Ramos (cell line): Measurements from ENCODE around the gene RPS6KL1.

Experiments
- in situ Hi-C: fragments of 300-500 bp; cut with MboI; formaldehyde crosslinking; loops from one replicate; pipeline ENCODE4 v1.14.3; 2022; ENCODE audit warnings: low sequenced_read_pairs; ENCODE audit not compliant: unreplicated experiment

Gene RPS6KL1

DNA sequence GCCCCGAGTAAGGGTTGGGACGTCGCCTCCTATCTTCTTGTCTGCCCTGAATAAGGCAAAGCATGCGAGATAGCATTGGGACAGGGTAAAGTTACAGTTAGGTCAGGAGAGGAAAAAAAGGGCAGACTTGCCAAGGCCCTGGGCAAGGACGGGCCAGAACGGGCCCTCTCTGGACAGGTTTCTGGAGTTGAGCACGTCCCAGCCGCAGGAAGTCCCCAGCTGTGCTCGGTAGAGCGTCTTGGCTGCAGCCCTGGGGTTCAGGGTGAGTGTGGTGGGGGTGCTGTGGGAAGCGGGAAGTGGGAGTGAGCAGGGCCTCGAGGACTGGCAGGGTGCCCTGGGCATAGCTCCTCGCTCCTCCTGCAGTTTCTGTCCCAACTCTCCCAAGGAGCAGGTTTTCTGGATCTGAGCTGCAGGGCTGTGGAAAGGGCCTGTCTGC lies 5.4 kb downstream of the RPS6KL1 start:
- in situ Hi-C loops = no loop called here

DNA sequence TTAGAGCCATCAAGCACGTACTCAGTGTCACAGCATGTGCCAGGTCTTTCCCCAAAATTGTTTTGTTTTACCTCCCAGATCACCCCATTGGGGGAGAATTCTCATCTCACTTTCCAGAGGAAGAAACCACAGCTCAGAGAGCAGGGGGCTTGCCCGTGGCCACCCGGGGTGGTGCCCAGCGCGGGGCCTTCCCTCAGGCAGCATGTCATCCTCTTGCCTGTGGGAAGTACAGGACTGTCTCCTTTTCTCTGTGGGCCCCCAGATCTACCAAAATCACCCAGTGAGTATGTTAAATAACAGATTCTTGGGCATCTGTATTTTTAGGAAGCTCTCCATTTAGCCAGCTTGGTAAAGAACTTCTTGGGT lies 5.9 kb downstream of the RPS6KL1 start:
- in situ Hi-C loops = no loop called here

DNA sequence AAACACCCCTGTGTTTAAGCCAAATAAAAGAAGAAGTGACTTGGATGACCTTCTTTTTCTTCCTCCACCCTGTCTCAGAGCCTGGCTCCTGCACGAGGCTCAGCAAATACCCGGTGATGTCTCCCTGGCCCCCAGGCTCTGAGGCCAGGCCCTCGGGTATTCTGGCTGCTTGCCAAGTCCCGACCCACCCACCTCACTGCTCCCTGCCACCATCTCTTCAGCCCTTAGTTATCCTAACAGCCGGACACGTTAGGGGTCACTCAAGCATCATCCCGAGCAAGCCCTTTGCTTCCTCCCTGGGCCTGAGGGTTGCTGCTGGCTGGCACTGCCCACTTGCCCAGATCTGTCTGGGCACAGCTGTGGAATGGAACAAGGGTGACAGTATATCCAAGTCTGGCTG lies 7.2 kb downstream of the RPS6KL1 start:
- in situ Hi-C loops = no loop called here

DNA sequence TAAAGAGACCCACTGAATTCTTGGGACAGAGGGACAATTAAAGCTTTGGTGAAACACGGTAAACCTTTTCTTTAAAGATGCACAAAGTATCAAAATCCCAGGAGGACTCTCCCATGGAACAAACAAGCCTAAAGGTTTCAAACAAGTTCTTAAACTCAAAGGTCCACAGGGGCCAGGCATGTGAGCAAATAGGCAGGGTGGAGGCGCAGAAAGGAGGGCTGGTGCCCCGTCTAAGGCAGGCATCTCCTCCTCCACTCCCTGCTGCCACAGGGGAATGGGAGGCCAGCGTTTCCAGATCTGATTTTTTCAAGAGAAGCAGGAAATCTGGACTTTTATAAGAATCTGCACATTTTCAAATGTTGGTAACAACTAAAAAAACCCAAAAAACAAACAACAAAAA lies 7.6 kb downstream of the RPS6KL1 start:
- in situ Hi-C loops = no loop called here

DNA sequence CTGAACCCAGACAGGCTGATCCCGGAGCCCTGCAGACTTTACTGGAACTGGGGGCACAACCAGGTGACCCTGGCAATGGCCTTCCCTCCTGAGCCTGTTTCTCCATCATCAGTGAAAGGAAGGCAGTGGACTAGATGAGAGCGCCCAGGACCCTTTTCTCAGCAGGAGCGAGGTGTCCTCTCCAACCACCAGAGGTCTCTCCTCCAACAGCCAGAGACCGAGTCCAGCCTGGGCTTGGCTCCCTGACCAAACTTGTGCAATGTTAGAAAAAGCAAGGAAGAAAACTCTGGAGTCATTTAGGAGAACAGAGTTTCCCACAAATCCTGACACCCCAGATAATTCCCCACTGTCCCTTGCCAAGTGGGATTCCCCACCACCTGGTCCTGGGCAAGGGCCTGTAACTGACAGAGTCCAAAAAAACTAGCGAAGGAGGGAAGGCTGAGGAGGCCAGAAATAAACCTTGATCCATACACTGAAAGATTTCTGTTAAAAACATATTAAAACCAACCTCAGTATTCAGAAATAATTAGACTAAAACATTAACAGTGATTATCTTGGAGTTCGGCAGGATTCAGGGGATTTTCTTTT lies 9.0 kb downstream of the RPS6KL1 start:
- in situ Hi-C loops = loop anchor here (5.0 kb wide), 1 partner anchor 52 kb away; no protein-coding TSS in a partner anchor

DNA sequence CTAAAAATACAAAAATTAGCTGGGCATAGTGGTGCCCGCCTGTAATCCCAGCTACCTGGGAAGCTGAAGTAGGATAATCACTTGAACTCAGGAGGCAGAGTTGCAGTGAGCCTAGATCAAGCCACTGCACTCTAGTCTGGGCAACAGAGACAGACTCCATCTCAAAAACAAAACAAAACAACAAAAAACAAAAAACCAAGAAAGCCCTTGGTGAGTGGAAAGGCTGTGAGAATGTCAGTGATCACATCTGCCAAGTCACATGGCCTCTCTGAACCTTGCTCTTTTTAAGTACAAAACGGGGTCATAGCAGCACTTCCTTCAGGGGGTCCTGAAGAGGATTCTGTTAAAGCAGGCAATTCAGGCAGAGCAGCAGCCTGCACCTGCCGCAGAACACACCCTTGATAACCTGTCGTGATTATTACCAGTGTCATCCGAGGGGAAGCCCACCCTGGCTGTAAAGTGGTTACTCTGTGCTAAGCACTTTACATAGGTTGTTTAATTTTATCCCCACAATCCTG lies 9.6 kb downstream of the RPS6KL1 start:
- in situ Hi-C loops = loop anchor here (5.0 kb wide), 1 partner anchor 51 kb away; no protein-coding TSS in a partner anchor

DNA sequence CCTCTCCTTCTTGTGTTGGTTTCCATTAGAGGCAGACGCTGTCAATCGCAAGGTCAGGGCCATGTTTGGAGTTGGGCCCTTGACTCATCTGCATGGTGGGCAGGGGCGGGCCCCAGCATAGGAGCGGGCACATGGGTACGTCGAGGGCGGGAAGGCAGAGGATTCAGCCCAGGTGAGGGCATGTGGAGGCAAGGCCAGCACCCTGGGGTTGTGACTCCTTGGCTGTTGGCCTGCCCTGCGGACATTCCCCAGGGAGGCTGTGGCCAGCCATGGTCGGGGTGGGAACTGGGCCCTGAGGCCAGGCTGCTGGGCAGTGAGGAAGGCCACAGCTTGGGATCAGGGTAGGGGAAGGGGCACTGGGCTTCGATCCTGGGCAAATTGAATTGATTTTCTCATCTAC lies 10.3 kb downstream of the RPS6KL1 start:
- in situ Hi-C loops = loop anchor here (5.0 kb wide), 1 partner anchor 50 kb away; no protein-coding TSS in a partner anchor

DNA sequence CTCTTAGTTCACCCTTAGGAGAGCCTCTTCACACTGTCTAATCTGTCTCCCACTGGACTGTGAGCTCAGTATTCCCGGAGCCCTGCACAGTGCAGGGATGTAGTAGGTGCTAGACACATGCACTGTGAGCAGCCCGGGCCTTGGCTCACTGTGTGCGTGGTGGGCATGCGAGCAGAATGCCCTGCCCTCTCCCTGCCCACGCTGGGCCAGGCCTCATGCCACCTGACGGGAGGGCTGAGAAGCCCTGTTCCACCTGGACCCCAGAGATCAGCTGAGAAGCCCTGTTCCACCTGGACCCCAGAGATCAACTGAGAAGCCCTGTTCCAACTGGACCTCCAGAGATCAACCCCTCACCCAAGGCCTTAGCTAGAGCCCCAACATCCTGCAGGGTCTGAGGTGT lies 10.9 kb downstream of the RPS6KL1 start:
- in situ Hi-C loops = loop anchor here (5.0 kb wide), 1 partner anchor 50 kb away; no protein-coding TSS in a partner anchor

DNA sequence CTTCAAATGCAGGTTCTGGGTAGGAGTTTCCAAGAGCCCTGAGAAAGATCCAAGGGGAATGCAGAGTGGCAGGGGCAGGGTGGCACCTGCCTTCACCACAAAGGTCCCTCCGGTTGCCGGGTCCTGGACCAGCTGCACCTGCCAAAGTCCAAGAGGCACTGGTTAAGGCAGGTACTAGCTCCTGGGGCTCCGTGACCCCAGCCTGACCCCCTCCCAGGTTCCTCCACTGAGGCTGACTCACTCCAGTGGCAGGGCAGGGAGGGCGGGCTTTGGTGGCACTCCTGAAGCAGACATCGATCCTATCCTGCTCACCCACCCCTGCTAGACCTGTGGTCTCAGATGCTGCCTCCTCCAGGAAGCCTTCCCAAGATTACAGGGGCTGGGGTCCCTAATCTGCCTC lies 11.4 kb downstream of the RPS6KL1 start:
- in situ Hi-C loops = loop anchor here (5.0 kb wide), 1 partner anchor 49 kb away; no protein-coding TSS in a partner anchor

DNA sequence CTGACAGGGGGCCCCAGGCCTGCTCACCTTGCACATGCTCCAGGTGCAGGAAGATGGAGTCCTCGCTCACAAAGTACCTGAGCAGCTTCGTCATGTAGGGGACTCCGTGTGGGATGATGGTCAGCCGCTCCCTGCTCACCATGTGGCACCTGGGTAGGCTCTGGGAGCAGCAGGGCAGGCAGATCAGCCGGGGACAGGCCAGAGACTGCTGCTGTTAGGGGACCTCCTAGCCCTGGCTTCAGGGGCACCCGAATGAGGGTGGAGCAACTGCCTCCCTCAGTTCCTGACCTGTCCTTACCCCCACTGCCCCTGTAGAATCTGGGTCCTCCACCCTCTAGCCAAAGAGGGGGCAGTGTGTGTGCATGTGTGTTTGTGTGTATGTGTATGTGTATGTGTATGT lies 11.8 kb downstream of the RPS6KL1 start:
- in situ Hi-C loops = loop anchor here (5.0 kb wide), 1 partner anchor 49 kb away; no protein-coding TSS in a partner anchor

DNA sequence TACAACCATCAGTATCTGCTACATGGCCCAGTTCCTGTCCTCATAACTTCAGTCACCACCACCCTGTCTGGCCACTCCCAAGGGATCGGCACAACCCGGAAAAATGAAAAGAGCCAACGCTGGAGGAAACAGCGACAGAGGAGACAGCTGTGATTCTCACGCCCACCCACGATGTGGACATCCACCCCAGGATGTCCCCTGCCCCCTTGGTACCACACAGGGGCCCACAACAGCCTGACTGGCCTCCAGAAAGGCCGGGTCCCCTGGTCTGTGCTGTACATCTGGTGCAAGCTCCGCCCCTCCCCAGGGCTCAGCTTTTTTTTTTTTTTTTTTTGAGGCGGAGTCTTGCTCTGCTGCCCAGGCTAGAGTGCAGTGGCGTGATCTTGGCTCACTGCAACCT lies 12.5 kb downstream of the RPS6KL1 start:
- in situ Hi-C loops = loop anchor here (5.0 kb wide), 1 partner anchor 48 kb away; no protein-coding TSS in a partner anchor

DNA sequence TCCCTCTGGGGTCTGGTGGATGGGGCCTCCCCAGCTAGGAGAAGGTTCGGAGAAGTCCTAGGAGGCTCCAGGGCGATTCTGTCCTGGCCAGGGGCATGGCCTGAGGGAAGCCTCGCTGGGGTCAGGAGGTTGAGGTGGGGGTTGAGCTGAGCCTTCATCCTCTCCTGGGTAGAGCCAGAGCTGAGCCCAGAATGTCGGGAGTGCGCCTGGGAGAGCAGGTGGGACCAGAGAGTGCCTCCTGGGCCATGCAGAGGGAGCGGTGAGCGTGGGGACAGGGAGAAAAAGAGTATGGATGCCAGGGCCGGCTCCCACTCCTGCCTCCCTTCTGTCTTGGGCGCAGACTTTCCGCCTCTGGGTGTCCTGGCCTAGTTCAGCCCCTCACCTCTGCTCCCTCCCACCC lies 13.1 kb downstream of the RPS6KL1 start:
- in situ Hi-C loops = loop anchor here (5.0 kb wide), 1 partner anchor 48 kb away; no protein-coding TSS in a partner anchor

DNA sequence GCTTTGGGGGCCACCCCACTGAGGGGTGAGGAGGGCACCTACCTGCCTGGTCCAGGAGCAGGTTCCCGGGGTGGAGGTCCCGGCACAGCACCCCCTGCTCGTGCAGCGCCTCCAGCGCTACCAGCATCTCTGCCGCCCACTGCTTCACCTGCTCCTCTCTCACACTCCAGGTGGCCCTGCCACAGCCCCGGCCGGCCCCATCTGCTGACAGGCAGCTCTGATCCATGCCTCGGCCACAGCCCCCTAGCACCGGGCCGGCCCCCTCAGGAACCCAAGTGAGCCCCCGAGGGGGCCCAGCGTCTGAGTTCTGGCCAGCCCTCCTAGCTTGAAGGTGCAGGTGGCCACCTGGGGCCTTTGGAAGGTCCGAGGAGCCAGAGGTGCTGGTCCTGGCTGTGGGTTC lies 13.6 kb downstream of the RPS6KL1 start:
- in situ Hi-C loops = no loop called here

DNA sequence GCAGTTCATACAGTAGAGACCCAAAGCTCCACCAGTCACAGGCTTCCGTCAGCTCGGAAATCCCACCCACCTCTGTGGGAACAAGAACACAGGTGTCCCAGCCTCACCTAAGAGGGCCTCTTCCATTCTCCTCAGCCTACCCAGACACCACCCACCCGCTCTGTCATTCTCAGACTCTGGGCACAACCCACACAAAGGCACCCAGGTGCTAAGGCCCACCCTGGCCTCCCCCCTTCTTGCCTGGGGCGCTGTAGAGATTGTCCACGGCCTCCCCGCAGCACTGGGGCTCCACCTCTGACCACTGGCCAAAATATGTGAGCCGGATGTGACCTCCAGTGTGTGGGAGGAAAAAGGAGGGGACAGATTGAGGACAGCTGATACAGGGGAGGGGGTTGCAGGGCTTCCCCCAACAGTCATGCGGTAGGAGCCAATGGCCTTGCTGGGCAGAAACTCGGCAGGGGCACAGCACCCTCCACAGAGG lies 14.2 kb downstream of the RPS6KL1 start:
- in situ Hi-C loops = no loop called here

DNA sequence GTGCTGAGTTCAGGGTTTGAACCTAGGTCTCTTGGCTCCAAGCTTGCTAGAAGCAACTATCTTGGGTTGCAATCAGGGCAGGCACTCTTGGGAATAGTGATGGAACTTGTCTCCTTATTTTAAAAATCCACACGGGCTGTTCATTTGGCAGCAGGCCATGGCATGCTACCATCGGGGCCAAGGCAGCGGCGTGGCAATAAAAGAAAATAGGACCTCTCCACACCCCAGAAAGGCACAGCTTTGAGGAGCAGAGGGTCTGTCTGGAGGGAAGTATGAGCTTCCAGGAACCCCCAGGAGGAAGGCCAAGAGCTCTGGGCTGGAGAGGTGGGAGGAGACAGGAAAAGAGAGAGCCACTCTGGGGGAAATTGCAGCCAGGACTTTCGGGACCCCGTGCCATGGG lies 15.3 kb downstream of the RPS6KL1 start:
- in situ Hi-C loops = no loop called here

DNA sequence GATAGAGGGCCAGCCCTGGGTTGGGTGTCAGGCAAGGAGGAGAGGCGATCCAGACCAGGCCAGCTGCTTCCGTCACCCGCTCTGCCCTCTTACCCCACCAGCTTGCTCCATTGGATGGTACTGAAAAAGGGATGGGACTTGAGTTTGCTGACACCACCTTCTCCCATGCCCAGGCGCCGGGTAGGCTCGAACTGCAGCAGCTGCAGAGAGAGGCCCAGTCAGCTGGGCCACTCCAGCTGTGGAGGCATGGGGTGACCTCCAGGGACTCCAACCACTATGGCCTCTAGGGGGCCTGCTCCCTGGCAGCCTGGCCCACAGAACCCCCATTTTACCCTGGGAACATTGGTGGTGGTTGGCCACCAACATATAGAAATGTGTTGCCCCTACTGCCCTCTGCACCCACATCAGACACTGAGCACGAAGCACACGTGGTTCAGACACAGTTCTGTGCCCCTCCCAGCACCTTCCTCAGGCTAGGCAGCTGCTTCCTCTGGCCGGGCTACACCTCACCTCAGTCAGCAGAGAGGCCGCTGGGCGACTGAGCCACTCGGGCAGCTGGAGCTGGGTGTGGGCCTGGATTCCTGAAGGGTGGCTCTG lies 16.0 kb downstream of the RPS6KL1 start:
- in situ Hi-C loops = no loop called here

DNA sequence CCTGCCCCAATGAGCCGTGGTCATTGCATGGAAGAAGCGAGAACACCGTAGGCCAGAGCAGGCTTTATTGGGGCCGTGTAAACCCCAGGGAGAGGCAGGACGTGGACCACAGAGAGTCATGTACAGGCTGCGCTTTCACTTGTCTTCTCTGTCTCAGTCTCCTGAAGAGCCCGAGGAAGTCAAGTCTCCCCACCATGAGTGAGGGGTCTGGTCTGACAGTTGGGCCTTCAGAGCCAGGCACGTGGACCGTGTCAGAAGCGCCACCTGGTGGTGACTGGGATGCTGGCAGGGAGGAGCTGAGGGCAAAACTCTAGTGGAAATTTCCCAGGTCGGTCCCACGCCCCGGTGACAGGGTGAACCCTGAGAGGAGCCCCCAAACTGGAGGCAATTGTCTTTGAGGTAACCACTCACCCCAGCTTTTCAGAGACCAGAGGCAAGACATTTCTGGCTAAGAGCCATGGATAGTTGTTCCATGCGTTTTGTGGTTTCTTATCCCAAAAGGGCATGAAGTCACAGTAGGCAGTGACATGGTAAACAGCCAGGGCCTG lies 17.4 kb downstream of the RPS6KL1 start:
- in situ Hi-C loops = no loop called here

DNA sequence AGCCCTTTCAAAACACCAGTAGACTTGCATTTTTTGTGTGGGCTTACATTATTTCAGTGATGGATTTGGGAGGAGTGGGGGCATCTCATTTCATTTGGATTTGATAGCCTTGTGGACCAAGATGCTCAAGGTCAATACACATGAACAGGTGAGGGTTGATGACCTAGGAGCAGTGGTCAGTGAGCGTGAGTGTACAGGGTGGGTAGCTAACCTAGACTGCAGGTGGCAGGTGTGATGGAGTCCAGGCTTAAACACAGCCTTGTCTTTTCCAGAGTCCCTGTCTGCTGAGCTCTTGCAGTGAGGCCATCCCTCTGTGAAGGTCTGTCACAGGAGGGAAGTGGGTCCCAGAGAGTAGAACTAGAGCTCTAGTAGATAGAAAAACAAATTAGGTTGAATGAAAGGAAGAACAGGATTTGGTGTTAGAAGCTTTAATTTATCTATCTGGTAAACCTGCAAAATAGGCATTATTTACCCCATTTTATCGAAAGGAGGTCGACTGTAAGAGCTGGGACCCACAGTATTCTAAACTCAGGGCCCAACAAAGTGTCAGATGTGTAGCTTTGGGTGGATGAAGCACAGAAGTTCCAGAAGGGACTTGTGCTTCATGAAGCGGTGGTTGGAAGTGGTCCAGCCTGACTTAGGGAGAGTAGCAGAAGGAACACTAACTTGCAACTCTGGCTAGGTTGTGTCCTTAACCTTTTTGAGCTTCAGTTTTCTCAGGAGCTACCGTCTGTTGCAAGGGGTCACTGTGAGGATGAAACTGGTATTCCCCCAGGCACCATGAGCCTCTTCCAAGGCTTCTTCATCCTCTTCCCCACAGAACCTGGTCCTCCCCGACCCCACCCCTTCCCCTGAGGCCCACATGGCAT lies 18.2 kb downstream of the RPS6KL1 start:
- in situ Hi-C loops = no loop called here

DNA sequence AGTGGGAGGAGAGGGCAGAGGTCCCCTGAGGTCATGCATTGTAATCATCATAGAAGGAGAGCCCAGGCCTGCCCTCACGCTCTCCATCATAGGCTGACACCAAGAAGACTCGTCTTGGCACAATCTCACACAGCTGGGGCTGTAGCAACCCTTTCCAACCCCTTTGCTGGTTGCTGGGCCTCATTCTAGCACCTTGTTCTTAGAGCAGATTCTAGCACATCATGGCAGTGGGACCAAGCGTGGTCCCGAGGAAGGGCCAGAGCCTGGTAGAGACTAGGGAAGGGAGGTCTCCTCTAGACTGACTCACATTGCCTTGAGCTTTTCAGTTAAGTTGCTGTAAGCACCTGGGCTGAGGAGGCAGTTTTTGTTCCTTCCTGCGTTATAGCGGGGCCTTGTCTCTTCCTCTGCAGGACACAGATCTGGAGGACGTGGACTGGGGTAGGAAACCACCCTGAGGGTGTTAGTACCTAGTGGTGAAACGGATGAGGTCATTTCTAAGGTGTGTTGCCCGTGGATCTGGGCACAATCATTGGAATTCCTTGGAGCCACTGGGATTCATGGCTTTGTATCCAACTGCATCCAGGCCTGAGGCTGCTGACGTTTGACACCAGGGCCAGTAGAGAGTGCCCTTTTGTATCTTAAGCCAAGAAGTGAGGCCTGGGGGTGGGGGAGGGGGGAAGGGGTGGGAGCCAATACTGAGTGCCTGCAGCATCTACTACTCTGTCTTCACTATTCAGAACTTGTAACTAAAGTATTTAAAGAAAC lies 19.9 kb downstream of the RPS6KL1 start:
- in situ Hi-C loops = no loop called here

DNA sequence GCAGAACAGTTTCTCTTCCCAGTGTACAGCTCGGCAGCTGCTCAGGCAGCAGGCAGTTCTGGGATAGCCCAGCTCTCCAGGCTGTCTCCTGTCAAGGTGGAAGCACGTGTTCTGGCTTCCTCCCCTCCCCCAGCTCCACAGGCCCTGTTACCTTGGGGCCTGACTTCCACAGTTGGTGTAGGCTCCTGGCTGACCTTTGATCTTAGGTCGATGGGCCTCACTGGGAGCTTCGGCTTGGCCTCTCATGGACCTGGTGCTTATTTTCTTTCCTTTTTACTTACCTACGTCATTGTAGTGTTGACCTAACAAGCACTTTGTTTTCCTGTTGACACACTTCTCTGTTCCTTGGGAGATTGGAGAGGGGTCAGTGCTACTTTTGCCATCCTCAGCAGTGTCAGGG lies 24.4 kb downstream of the RPS6KL1 start:
- in situ Hi-C loops = no loop called here
